Right lobe of liver (tissue), 4 donors: ENCODE measurements around the gene FAM13A.

Experiments used
- POLR2A ChIP-seq: fragments of 450-650 bp; IDR thresholded peaks from one replicate; pipeline ENCODE4 v1.6.1; 2017; ENCODE audit warnings: antibody characterized with exemption, mild to moderate bottlenecking
- TF ChIP-seq, protein P1 (sequence below), 4 donors: fragments of 200-600 bp in 3 of 4; fragments of 450-650 bp in 1 of 4; IDR thresholded peaks; one replicate each; pipeline versions ENCODE4 v1.5.1 to v1.8.0; 2016 to 2022; ENCODE audit warnings: antibody characterized with exemption in 4 of 4, mild to moderate bottlenecking in 2 of 4
- donor health status: DM: no; HTN: no; CAD: no.
- donor health status: DM: no; HTN: no; CAD: no.
- donor health status: DM: no; HTN: yes; CAD: no.

DNA sequence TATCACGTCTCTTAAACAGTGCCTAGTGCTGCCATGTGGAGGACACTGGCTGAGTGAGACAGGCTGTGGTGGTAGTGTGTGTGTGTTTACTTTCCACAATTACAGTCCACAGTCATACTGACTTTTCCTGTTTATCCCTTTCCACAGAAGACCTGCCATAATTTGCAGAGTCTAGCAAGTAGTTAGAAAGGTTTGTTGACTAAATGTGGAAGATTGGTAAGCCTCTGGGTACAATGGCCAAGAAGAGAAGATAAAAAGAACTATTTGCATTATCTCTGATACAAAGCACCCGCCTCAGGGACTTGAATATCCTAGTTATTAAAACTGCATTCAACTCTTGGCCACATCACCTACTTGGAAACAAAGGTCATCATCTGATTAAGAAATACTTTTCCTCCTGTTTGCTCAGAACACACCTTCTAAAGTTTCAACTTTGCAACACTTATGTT lies 89.1 kb downstream of the FAM13A start:
- TF ChIP-seq POLR2A = no peak
- TF ChIP-seq, protein P1, sequence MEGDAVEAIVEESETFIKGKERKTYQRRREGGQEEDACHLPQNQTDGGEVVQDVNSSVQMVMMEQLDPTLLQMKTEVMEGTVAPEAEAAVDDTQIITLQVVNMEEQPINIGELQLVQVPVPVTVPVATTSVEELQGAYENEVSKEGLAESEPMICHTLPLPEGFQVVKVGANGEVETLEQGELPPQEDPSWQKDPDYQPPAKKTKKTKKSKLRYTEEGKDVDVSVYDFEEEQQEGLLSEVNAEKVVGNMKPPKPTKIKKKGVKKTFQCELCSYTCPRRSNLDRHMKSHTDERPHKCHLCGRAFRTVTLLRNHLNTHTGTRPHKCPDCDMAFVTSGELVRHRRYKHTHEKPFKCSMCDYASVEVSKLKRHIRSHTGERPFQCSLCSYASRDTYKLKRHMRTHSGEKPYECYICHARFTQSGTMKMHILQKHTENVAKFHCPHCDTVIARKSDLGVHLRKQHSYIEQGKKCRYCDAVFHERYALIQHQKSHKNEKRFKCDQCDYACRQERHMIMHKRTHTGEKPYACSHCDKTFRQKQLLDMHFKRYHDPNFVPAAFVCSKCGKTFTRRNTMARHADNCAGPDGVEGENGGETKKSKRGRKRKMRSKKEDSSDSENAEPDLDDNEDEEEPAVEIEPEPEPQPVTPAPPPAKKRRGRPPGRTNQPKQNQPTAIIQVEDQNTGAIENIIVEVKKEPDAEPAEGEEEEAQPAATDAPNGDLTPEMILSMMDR (IDR thresholded peaks at IDR 0.05) = no peak
